B cell (primary cell): ENCODE measurements around the gene NRDE2. TPM values are rescaled to one million over a fixed set of nuclear protein-coding genes. Genes with fewer than 3 reads are reported as not detected.

Experiments used
- ATAC-seq: fragments of 200-7000 bp; cut with Tn5 transposase; one replicate; pipeline ENCODE4 v1.10.0; 2021; ENCODE audit warnings: low read depth, mild to moderate bottlenecking, moderate number of reproducible peaks, moderate library complexity
- CTCF ChIA-PET: fragments of 350-600 bp; sonication (Branson Sonifier 250); formaldehyde crosslinking; loops from one replicate; lab custom pipeline; 2021; ENCODE audit warnings: antibody characterized with exemption, inconsistent platforms; lab: Charles Lee
- POLR2A ChIA-PET: fragments of 350-600 bp; sonication (Branson Sonifier 250); formaldehyde crosslinking; loops from one replicate; lab custom pipeline; 2021; ENCODE audit warnings: antibody characterized with exemption; lab: Charles Lee
- DNase-seq: peaks from one replicate; pipeline ENCODE4 v3.0.0; 2013
- H2AFZ ChIP-seq: 2 replicates; pipeline ENCODE4 v1.6.1; 2012; ENCODE audit warnings: mild to moderate bottlenecking, low read depth, low read length; ENCODE audit not compliant: insufficient read depth, poor library complexity, severe bottlenecking
- H3K27ac ChIP-seq, 2 donors: 1 replicate in 1 of 2; 2 replicates in 1 of 2; pipeline ENCODE4 v1.5.1; 2012 to 2013; ENCODE audit warnings: low read length in 2 of 2, mild to moderate bottlenecking in 2 of 2, moderate library complexity in 1 of 2
- H3K27me3 ChIP-seq, 4 experiments: fragments of 200-600 bp in 1 of 4; sonication (generic) in 1 of 4; replicated peaks in 1 of 4; 1 replicate in 2 of 4; 2 replicates in 2 of 4; pipeline versions ENCODE4 v1.6.1 to v1.7.0; 2013 to 2016; ENCODE audit warnings: low read length in 3 of 4, mild to moderate bottlenecking in 2 of 4, mixed read lengths in 1 of 4, moderate library complexity in 1 of 4; ENCODE audit not compliant: insufficient read depth in 4 of 4, control insufficient read depth in 3 of 4; ENCODE audit errors: control extremely low read depth in 1 of 4
- H3K36me3 ChIP-seq, 2 experiments: replicated peaks in 1 of 2; 1 replicate in 1 of 2; 2 replicates in 1 of 2; pipeline versions ENCODE4 v1.6.1 to v1.7.1; 2013; ENCODE audit warnings: low read length in 1 of 2; ENCODE audit not compliant: insufficient read depth in 2 of 2, control insufficient read depth in 1 of 2; ENCODE audit errors: control extremely low read depth in 1 of 2, extremely low read depth in 1 of 2
- H3K4me1 ChIP-seq, 2 donors: fragments of 200-600 bp in 1 of 2; sonication (generic) in 1 of 2; 1 replicate in 1 of 2; 2 replicates in 1 of 2; pipeline versions ENCODE4 v1.5.1 to v1.6.1; 2013 to 2017; ENCODE audit warnings: low read length in 2 of 2; ENCODE audit not compliant: control insufficient read depth in 2 of 2, insufficient read depth in 2 of 2
- H3K4me2 ChIP-seq: replicated peaks from 2 replicates; pipeline ENCODE3; 2012; ENCODE audit warnings: mild to moderate bottlenecking, low read depth, low read length; ENCODE audit not compliant: poor library complexity, severe bottlenecking
- H3K4me3 ChIP-seq, 5 experiments: fragments of 200-600 bp in 1 of 5; sonication (generic) in 1 of 5; 1 replicate in 3 of 5; 2 replicates in 2 of 5; pipeline versions ENCODE4 v1.5.1 to v1.7.0; 2011 to 2016; ENCODE audit warnings: low read length in 4 of 5, mild to moderate bottlenecking in 4 of 5, low read depth in 2 of 5, control low read depth in 1 of 5, moderate library complexity in 1 of 5; ENCODE audit not compliant: insufficient read depth in 1 of 5; ENCODE audit errors: control extremely low read depth in 1 of 5, extremely low read depth in 1 of 5
- H3K79me2 ChIP-seq: fragments of 200-600 bp; sonication (generic); one replicate; pipeline ENCODE4 v1.6.0; 2016; ENCODE audit warnings: low read length; ENCODE audit not compliant: control insufficient read depth, insufficient read depth
- H3K9ac ChIP-seq: fragments of 200-600 bp; sonication (generic); 2 replicates; pipeline ENCODE4 v1.6.1; 2017; ENCODE audit warnings: mild to moderate bottlenecking, low read length, moderate library complexity
- H3K9me3 ChIP-seq, 3 donors: one replicate each; pipeline versions ENCODE4 v1.6.1 to v1.7.1; 2013; ENCODE audit warnings: low read length in 2 of 3; ENCODE audit not compliant: control insufficient read depth in 2 of 3, insufficient read depth in 1 of 3; ENCODE audit errors: control extremely low read depth in 1 of 3
- H4K20me1 ChIP-seq: 2 replicates; pipeline ENCODE4 v1.6.0; 2012; ENCODE audit warnings: mild to moderate bottlenecking, low read length; ENCODE audit not compliant: insufficient read depth, control insufficient read depth, poor library complexity, severe bottlenecking
- H3K27ac Mint-ChIP-seq: one replicate; pipeline ENCODE4 v1.8.0; 2021; ENCODE audit warnings: mixed read lengths
- H3K27me3 Mint-ChIP-seq: one replicate; pipeline ENCODE4 v1.8.0; 2021; ENCODE audit warnings: mixed read lengths
- H3K4me1 Mint-ChIP-seq: one replicate; pipeline ENCODE4 v1.8.0; 2021; ENCODE audit warnings: mixed read lengths
- H3K4me3 Mint-ChIP-seq: one replicate; pipeline ENCODE4 v1.8.0; 2021; ENCODE audit warnings: mixed read lengths
- H3K9me3 Mint-ChIP-seq: one replicate; pipeline ENCODE4 v1.8.0; 2022; ENCODE audit warnings: mixed read lengths; ENCODE audit not compliant: insufficient read depth
- EZH2 ChIP-seq: IDR thresholded peaks from 2 replicates; pipeline ENCODE4 v1.6.1; 2012; ENCODE audit warnings: borderline replicate concordance, low read depth, mild to moderate bottlenecking, moderate library complexity, low read length; ENCODE audit not compliant: insufficient read depth, poor library complexity, severe bottlenecking
- WGBS: methylation state at CpG from one replicate; pipeline ENCODE4 v1.1.5; 2013; ENCODE audit warnings: missing lambda C conversion rate; ENCODE audit not compliant: insufficient coverage; 5-methylcytosine and 5-hydroxymethylcytosine counted together
- intact Hi-C: fragments of 100-400 bp; cut with micrococcal nuclease; formaldehyde crosslinking; loops from one replicate; pipeline ENCODE4 v1.10.0; 2022
- polyA plus RNA-seq: library from polyadenylated mRNA; depleted of rRNA; stranded (reverse); fragments of >200 nt; gene quantifications from 2 replicates; pipeline ENCODE4 v1.2.3, GENCODE V29; 2012
- total RNA-seq, 2 donors: library from RNA; stranded (reverse); fragments of 120-200 nt in 1 of 2; gene quantifications; 1 replicate in 1 of 2; 2 replicates in 1 of 2; pipeline versions ENCODE4 v1.2.3 to v1.2.4, GENCODE V29; 2013 to 2022
- TF ChIP-seq, protein P1 (sequence below): fragments of 200-600 bp; IDR thresholded peaks from one replicate; pipeline ENCODE4 v1.8.0; 2022; ENCODE audit warnings: antibody characterized with exemption, mild to moderate bottlenecking

Gene NRDE2
- total and polyA plus RNA-seq, 2 donors (not counting 1 experiment from before 2014, with no cell fraction given), result 5.3 to 35.8 TPM

DNA sequence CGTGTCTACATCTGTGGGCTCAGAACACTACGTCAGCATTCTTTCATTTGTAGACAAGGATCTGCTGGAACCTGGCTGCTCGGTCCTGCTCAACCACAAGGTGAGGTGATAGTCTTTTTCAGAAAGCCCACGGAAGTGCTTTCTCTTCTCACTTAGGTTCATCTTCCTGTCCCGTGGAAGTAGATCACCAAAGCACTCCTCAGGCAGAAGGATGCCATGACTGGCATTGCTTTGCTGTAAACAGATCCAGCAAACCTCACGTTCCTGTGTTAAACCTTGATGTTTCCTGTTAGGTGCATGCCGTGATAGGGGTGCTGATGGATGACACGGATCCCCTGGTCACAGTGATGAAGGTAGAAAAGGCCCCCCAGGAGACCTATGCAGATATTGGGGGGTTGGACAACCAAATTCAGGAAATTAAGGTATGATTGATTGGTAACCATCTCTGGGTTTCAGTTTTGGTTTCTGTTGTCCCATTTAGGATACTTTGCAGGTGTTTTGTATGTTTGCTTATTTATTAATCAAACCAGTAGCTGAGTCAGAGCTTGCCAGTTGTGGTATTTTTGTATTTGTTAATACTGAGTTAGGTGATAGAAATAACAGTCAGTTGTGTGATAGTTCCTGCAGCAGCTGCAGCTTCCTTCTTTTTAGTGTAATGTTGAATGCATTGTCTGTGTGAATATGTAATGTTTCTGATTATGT, 67.8 kb downstream of the NRDE2 start:
- Mint-ChIP-seq H3K4me3 (no peak overlapping the region), H3K4me1 (no peaks in the 10 kb centered on the region), H3K27me3 (no peaks in the 10 kb centered on the region), H3K27ac (no peak overlapping the region), H3K9me3 (no peaks in the 10 kb centered on the region)
- Histone ChIP-seq H4K20me1 (no peaks in the 10 kb centered on the region), H3K79me2 (no peaks in the 10 kb centered on the region), H3K27me3 (no peaks in the 10 kb centered on the region), H3K9me3 (peaks cover 0 to 3% (median 0%) of the 10 kb centered on the region in 3 donors), H3K4me1 (no peaks in the 10 kb centered on the region), H3K36me3 (peaks cover 22 to 79% of the 10 kb centered on the region in 2 experiments), H3K27ac (no peak overlapping the region), H3K9ac (no peak overlapping the region), H2AFZ (no peak overlapping the region), H3K4me3 (no peak overlapping the region), H3K4me2 (no peak overlapping the region)
- ATAC-seq (no peak), DNase-seq (no peak)
- WGBS, result 84% methylated on average over 6 of the region's 8 CpGs
- CTCF ChIA-PET, result interaction anchor here (0.6 kb wide), 1 partner anchor 25 kb away, joined by 3 read pairs; no protein-coding TSS in a partner anchor
- TF ChIP-seq, protein P1, sequence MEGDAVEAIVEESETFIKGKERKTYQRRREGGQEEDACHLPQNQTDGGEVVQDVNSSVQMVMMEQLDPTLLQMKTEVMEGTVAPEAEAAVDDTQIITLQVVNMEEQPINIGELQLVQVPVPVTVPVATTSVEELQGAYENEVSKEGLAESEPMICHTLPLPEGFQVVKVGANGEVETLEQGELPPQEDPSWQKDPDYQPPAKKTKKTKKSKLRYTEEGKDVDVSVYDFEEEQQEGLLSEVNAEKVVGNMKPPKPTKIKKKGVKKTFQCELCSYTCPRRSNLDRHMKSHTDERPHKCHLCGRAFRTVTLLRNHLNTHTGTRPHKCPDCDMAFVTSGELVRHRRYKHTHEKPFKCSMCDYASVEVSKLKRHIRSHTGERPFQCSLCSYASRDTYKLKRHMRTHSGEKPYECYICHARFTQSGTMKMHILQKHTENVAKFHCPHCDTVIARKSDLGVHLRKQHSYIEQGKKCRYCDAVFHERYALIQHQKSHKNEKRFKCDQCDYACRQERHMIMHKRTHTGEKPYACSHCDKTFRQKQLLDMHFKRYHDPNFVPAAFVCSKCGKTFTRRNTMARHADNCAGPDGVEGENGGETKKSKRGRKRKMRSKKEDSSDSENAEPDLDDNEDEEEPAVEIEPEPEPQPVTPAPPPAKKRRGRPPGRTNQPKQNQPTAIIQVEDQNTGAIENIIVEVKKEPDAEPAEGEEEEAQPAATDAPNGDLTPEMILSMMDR, result no peak
- TF ChIP-seq EZH2, result no peak
- intact Hi-C loops, result no loop called here
- POLR2A ChIA-PET, result no interaction called here
